NCI-H774 (cell line): ENCODE data around the gene RABGAP1.
"Not testable (repeated sequence)": the region's sequence is repeated elsewhere in the genome, so short reads cannot be mapped to it uniquely, and the experiment has no call there.

Experiments
- DNase-seq: peaks from one replicate; lab custom pipeline; 2025; lab: John Stamatoyannopoulos, UW

The RABGAP1 gene

DNA sequence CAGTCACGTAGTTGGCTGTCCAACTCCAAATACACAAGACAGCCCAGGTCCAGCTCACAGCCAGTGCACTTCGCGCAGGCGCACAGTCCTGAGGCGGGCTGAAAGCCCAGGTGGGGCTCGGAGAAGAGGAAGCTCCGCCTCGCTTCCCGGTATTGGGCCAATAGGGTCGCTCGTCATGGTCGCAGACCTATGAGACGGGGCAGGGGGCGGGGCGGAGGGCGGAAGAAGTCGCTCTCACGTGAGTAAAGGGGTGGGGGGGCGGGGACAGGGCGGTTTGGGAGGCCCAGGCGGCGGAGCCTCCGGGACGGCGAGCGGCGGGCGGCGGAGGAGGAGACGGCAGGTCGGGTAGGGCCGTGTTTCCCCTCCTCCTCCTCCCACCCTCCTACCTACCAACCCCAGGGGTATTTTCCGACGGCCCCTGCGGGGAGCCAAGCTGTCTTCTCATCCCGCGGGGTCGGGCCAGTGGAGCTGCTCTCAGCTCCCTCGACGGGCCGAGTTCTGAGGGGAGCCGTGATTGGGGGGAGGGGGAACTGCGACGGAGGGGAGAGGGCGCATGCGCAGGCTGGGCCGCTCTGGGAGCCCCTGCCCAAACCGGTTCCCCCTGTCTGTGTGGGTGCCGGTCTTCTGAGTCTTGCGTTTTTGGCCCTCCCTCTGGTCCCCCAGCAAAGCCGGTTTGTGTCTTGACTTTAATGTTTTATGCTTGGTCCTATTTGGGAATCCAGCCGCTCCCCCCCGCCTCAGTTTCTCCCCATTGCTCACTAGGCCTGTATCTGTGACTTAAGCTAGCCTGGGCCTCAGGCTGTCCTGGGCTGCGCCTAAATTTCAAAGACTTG is at the start of gene RABGAP1:
TSS of gene RABGAP1 (plus strand) at position 272 of the 833 bp plus-strand sequence. CDS start 16,040 bp downstream, outside the sequence.
- DNase-seq: peak; percentile 99

DNA sequence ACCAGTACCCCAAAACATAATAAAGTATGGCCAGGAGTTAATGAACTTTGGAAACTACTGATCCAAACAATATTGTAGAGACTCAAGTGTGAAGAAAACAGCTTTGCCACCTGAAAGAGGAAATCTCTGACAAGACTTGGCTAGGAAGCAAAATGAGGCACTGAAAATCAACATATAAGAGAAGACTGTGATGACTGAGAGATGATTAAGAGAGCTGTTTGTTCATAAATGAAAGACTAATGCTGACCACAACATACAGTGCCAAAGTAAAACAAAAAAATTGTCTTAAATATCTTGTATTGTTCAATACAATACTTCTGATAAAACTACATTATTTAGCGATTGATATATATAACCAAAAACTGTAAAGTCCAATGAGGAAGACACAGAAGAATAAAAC is 42.9 kb upstream of the RABGAP1 start:
- no peak for DNase-seq

GRCh38 chr9:122900791-122901190 is 40.0 kb upstream of the RABGAP1 start:
- no peak for DNase-seq

- peak; percentile 48 for DNase-seq
Measured at GRCh38 chr9:122904466-122904822, 36.4 kb upstream of the RABGAP1 start.

GRCh38 chr9:122904823-122905710 is 35.8 kb upstream of the RABGAP1 start, which contains the start of gene RC3H2:
RC3H2 (minus strand) TSS chr9:122905359; CDS start chr9:122897509, 7,850 bp downstream.
- DNase-seq: peak; percentile 100

DNA sequence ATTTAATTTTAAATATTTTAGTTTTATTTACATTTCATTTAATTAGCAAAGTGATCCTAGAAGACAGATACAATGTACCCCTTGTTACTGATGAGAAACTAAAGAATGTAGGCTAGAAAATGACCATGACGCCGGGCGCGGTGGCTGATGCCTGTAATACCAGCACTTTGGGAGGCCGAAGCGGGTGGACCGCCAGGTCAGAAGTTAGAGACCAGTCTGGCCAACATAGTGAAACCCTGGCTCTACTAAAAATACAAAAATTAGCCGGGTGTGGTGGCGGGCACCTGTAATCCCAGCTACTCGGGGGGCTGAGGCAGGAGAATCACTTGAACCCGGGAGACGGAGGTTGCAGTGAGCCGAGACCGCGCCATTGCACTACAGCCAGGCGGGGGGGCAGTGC is 34.7 kb upstream of the RABGAP1 start:
- DNase-seq: not testable (repeated sequence)

DNA sequence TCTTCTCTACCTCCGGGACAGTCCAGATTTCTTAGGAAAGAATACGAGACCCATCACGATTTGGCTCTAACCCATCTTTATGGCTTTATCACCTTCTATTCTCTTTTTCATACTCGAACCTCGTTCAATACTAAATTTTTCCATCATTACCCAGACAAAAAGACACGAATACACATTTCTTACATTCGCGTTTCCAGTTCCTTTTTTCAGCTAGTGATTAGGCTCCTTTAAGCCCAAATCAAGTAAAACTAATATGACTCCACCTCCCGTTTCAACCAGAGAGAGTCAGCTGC is 28.2 kb upstream of the RABGAP1 start:
- DNase-seq: no peak

DNA sequence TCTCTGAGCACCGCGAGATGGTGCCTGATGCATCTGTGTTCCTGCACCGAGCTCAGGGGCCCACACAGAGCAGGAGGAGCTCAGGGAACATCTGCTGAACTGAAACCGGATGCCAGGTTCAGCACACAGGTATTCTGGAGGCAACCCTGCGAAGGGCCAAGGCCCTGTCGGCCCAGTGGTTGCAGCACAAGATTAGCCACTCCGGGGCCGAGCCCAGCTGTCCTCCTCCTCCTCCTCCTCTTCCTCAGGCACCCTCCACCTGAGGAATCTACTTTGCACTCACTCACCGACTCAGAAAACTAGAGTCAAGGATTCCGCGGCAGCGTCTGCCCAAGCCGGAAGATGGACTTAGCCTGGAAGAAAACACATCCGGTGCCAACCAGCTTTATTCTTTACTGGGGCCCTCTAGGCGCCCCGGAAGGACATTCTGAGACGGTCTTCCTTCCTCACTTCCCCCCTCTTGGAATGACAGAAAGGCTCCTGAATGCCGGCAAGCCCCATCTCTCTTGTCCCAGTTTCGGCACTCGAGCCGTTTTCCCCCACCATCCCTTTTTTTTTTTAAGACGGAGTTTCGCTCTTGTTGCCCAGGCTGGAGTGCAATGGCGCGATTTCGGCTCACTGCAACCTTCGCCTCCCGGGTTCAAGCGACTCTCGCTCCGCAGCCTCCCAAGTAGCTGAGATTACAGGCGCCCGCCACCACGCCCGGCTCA is 27.7 kb upstream of the RABGAP1 start, which contains the start of gene ZBTB6:
TSS of gene ZBTB6 (minus strand) at position 360 of the 710 bp plus-strand sequence. CDS start 1,251 bp downstream, outside the sequence.
- DNase-seq: peak; percentile 84

DNA sequence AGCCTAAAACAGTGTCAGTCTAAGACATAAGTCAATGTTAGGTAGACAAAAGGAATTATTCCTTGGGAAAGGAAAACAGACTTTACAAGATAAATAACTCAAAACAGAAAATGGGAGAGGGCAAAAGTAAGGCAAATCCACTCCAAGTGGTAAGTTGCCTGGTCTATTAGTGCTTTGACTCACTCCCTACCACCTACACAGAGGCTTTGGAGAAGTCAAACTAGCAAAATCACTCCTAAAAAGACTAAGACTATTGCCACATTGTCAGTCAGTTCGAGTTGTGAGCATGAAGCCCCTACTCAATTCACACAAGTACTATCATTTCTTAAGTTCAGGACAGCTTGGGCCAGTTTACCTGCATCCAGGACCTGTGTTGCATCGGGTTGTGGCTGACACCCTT is 22.5 kb upstream of the RABGAP1 start:
- DNase-seq: no peak

DNA sequence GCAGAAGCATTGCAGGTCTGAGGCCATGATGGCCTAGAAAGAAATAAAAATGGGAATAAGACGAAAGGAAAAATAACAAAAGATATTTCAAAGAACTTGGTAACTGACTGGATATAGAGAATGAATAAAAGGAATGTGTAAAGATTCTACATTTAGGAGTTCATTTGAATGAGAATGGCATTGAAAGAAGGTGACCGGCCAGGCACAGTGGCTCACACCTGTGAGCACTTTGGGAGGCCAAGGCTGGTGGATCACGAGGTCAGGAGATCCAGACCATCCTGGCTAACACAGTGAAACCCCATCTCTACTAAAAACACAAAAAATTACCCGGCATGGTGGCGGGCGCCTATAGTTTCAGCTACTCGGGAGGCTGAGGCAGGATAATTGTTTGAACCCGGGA is 18.1 kb upstream of the RABGAP1 start:
- DNase-seq: no peak

- no peak for DNase-seq
Measured at GRCh38 chr9:122923947-122924346, 16.9 kb upstream of the RABGAP1 start.

DNA sequence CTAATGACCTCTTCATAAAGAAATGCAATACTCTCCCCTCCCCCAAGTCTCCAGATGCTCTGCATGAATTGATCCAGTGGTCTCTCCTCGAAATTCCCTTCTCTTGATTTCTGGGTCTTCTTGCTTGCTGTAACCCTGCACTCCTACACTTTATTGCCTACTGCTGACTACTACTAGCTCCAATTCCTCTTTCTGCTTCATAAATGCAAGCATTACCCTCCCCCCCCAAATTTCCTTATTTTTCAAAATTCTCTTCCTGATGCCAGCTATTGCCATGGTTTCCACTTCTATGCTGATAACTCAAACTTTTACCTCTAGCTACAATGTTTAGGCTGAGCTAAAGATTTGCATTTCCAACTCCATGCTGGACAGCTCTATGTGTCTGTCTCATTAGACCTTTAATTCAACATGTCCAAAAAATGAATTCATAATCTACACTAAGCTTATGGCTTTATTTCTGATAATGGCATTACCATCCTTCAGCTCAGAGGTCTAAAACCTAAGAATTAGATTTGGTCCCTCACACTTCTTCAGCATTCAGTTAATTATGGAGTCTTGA is 10.9 kb upstream of the RABGAP1 start:
- no peak for DNase-seq

DNA sequence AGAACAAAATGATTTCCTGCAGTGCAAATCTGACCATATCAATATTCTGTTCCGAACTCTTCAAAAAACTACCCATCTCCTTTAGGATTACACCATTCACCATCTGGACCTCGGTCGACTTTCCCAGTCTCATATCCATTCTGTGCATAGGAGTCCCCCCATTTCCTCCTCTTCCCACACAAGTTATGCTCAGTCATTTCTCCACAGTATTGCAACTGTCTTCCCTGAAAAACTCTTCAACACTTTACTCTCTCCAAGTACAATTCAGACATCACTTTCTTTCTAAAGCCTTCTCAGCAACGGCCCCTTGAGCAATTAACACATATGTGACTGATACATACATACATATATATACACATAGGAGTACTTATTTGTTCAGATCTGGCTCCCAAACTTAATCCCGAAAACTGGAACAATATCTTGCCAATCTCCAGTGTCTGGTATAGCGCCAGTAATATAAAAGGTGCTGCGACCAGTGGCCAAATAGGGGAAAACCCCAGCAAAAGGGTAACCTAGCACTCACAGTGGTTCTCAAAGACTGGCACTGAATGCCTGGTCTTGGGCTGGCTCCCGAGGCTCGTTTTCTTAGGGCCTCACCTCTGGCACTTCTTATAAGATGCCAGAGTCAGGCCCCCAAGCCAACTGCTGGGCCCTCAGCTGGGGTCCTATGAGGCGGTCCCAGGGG is 10.1 kb upstream of the RABGAP1 start:
- no peak for DNase-seq

- DNase-seq: peak; percentile 97
Measured at GRCh38 chr9:122931226-122932121, 9.3 kb upstream of the RABGAP1 start, which contains the start of gene ZBTB26. ZBTB26 (minus strand) TSS chr9:122931512; CDS start chr9:122919934, 11,578 bp downstream.

GRCh38 chr9:122936464-122936863 is 4.4 kb upstream of the RABGAP1 start:
- DNase-seq: no peak

DNA sequence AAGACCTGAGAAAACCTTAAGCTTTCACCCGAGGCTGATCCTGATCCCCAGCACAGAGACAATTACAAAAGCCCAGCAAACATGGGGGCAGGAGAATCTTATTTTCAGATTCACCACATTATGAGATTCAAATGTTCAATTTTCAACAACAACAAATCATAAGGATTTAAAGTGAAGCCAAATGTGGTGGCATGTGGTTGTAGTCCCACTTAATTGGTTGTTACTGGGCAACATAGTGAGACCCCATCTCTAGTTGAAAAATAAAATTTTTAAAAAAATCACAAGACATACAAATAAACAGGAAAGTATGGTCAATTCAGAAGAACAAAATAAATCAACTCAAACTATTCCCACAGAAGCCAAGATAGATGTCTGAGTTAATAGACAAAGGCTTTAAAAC is 3.9 kb upstream of the RABGAP1 start:
- no peak for DNase-seq

DNA sequence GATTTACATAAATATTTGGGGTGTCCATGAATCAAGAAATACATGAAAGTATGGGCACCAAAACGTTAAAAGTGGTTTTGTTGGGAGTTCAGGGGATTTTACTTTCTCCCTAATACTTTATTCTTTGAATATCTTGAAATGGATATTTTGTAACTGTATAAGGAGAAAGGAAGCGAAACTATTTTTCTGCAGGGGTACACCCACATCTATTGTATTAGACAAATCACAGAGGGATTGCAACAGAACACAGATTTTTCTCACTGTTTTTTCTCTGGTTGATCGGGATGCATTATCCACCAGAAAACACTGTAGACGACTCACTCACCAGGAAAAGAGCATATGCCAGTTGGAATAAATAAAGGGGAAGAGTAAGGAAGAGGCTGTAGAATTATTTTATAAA is 1.2 kb upstream of the RABGAP1 start:
- no peak for DNase-seq

DNA sequence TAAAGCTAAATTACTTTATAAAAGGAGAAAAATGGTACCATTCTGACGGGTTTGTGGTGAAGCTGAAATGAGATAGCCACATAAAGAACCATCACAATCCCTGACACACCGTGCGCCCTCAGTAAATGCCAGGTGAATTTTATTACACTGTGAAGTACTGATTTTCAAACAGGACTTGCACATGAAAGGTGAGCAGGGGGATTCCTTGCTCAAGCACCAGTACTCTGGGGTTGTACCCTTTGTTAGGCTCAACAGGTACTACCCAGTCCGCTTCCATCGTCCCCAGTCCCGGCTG is 419 bp upstream of the RABGAP1 start:
- no peak for DNase-seq

DNA sequence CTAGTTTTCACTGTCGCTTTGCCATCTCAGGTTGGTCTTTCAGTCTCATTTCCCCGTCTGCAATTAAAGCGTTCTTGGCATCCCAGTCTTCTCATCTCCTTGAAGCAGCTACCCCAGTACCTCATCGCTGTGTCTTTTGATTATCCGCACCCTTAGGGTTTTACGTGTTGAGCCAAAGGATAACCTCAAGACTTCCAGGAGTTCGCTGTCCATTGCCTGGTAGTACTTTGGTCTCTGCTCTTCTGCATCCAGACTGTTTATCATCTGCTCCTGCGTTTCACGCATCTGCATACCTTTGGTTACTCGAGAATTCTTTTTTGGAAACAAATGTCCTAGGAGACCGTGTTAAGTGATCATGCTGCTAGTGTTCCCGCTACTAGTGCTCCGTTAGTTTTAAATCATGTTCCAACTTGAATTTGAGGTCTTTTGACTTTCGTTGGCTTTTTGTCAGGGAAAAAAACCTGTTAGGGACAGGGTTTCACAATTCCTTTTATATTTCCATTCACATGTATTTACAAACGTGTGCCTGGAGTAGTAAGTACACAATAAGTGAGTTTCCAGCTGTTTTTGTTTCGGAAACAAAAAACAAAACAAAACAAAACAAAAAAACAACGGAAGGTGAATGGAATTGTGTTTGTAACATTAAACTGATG is 888 bp downstream of the RABGAP1 start:
- DNase-seq: no peak
